ENCODE results near the gene SUPT4H1. TPM values are rescaled to one million over a fixed set of nuclear protein-coding genes. Genes with fewer than 3 reads are reported as not detected.

Gene SUPT4H1
- total and polyA plus RNA-seq, 2 donors (not counting 1 experiment from before 2014, with no cell fraction given), result 30.2 to 60.1 TPM

DNA sequence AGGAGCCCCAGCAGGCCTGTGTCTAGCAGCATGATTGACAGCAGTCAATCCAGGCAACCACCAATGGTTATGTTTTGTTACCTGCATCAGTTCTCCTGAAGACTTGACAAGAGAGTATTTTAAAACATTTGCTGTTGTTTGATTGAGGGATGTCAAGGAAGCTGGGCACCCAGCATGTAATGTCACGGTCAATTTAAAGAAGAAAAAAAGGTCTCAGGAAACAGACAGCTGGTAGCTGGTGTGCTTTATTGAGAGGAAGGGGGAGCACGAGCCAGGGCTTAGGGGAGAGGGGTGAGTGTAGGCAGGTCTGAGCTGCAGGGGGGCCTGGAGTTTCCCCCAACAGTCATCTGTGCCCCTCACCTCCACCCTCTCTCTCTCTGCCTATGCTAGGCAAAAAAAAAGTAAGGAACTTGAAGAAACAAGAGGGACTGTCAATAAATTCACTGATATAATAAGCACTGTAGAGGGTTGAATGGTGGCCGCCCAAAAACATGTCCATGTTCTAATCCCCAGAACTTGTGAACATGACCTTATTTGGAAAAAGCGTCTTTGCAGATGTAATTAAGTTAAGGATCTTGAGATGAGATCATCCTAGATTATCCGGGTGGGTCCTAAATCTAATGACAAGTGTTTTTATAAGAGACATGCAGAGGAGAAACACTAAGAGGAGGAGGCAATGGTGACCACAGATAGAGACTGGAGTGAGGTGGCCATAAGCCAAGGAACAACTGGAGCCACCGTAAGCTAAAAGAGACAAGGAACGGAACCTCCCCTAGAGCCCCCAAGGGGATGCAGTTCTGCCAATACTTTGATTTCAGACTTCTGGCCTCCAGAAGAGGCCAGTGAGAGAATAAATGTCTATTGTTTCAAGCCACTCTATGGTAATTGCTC lies 37.9 kb downstream of the SUPT4H1 start:
- Mint-ChIP-seq H3K9me3 (ENCODE audit: insufficient read depth) (no peaks in the 10 kb centered on the region), H3K27me3 (no peaks in the 10 kb centered on the region), H3K4me1 (peaks cover 14% of the 10 kb centered on the region), H3K4me3 (no peak overlapping the region), H3K27ac (no peak overlapping the region)
- Histone ChIP-seq H4K20me1 (ENCODE audit: control insufficient read depth, insufficient read depth, low read length, poor library complexity, severe bottlenecking) (no peaks in the 10 kb centered on the region), H2AFZ (ENCODE audit: insufficient read depth, low read depth, low read length, poor library complexity, severe bottlenecking) (no peak overlapping the region), H3K36me3 (replicated peaks in 1 of 2; ENCODE audit: control extremely low read depth in 1 of 2, control insufficient read depth in 1 of 2, extremely low read depth in 1 of 2, insufficient read depth in 2 of 2, low read length in 1 of 2) (no peaks in the 10 kb centered on the region), H3K9ac (ENCODE audit: low read length) (no peak overlapping the region), H3K4me3 (ENCODE audit: control extremely low read depth in 1 of 5, extremely low read depth in 1 of 5, insufficient read depth in 1 of 5, low read depth in 2 of 5, low read length in 4 of 5) (no peak overlapping the region), H3K27me3 (replicated peaks in 1 of 4; ENCODE audit: control extremely low read depth in 1 of 4, control insufficient read depth in 3 of 4, insufficient read depth in 4 of 4, low read length in 3 of 4) (no peaks in the 10 kb centered on the region), H3K9me3 (ENCODE audit: control extremely low read depth in 1 of 3, control insufficient read depth in 2 of 3, insufficient read depth in 1 of 3, low read length in 2 of 3) (no peaks in the 10 kb centered on the region), H3K79me2 (ENCODE audit: control insufficient read depth, insufficient read depth, low read length) (peaks cover 14% of the 10 kb centered on the region), H3K4me2 (replicated peaks; ENCODE audit: low read depth, low read length, poor library complexity, severe bottlenecking) (no peak overlapping the region), H3K27ac (ENCODE audit: low read length in 2 of 2) (no peak overlapping the region), H3K4me1 (ENCODE audit: control insufficient read depth in 2 of 2, insufficient read depth in 2 of 2, low read length in 2 of 2) (peaks cover 11 to 12% of the 10 kb centered on the region in 2 donors)
- CTCF ChIA-PET, result interaction anchor here (0.5 to 17.9 kb wide), 7 partner anchors 10 to 1497 kb away, joined by 3 to 587 read pairs (median 86); partner anchors contain the start of genes RNF43 and SUPT4H1
- POLR2A ChIA-PET, result interaction anchor here (0.7 to 5.5 kb wide), 2 partner anchors 10 to 13 kb away, joined by 3 to 44 read pairs; partner anchors contain the start of gene TSPOAP1
- 85% methylated on average over 4 of the region's 7 CpGs for WGBS (ENCODE audit: insufficient coverage)
- DNase-seq (no peak), ATAC-seq (ENCODE audit: low read depth) (no peak)
- intact Hi-C loops (cut with micrococcal nuclease), result no loop called here
- TF ChIP-seq, protein P1, sequence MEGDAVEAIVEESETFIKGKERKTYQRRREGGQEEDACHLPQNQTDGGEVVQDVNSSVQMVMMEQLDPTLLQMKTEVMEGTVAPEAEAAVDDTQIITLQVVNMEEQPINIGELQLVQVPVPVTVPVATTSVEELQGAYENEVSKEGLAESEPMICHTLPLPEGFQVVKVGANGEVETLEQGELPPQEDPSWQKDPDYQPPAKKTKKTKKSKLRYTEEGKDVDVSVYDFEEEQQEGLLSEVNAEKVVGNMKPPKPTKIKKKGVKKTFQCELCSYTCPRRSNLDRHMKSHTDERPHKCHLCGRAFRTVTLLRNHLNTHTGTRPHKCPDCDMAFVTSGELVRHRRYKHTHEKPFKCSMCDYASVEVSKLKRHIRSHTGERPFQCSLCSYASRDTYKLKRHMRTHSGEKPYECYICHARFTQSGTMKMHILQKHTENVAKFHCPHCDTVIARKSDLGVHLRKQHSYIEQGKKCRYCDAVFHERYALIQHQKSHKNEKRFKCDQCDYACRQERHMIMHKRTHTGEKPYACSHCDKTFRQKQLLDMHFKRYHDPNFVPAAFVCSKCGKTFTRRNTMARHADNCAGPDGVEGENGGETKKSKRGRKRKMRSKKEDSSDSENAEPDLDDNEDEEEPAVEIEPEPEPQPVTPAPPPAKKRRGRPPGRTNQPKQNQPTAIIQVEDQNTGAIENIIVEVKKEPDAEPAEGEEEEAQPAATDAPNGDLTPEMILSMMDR (IDR thresholded peaks at IDR 0.05), result no peak
- TF ChIP-seq EZH2 (IDR thresholded peaks at IDR 0.05; ENCODE audit: borderline replicate concordance, insufficient read depth, low read depth, low read length, poor library complexity, severe bottlenecking), result no peak

DNA sequence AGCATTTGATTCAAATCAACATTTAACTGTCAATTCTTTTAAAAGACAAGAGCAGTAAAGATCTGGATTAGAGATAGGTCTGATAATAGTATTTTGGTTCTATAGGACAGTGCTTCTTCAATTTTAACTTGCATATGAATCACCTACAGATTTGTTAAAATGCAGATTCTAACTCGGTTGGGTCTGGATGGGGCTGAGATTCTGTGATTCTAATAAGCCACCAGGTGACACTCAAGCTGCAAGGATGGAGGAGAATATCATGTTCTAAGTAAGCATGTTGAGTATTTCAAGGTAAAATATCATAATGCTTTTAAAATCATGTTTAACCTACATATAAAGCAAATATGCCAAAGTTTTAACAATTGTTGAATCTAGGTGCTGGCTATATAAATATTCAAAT lies 39.2 kb downstream of the SUPT4H1 start:
- H3K27ac Mint-ChIP-seq, result no peak overlapping the region
- WGBS (ENCODE audit: insufficient coverage), result no CpG with 5 or more reads among the region's 1 CpG

More for the DNA sequence above, 39.2 kb downstream of the SUPT4H1 start:
- Mint-ChIP-seq H3K27me3 (no peaks in the 10 kb centered on the region), H3K4me3 (no peak overlapping the region), H3K9me3 (ENCODE audit: insufficient read depth) (no peaks in the 10 kb centered on the region), H3K4me1 (peaks cover 9% of the 10 kb centered on the region)
- no peak overlapping the region for H3K9ac ChIP-seq (ENCODE audit: low read length)
- H4K20me1 ChIP-seq (ENCODE audit: control insufficient read depth, insufficient read depth, low read length, poor library complexity, severe bottlenecking), result no peaks in the 10 kb centered on the region
- H3K36me3 ChIP-seq (replicated peaks in 1 of 2; ENCODE audit: control extremely low read depth in 1 of 2, control insufficient read depth in 1 of 2, extremely low read depth in 1 of 2, insufficient read depth in 2 of 2, low read length in 1 of 2), result no peaks in the 10 kb centered on the region
- no peak overlapping the region for H3K4me3 ChIP-seq (ENCODE audit: control extremely low read depth in 1 of 5, extremely low read depth in 1 of 5, insufficient read depth in 1 of 5, low read depth in 2 of 5, low read length in 4 of 5)
- peaks cover 8% of the 10 kb centered on the region in 2 donors for H3K4me1 ChIP-seq (ENCODE audit: control insufficient read depth in 2 of 2, insufficient read depth in 2 of 2, low read length in 2 of 2)
- no peak for TF ChIP-seq EZH2 (IDR thresholded peaks at IDR 0.05; ENCODE audit: borderline replicate concordance, insufficient read depth, low read depth, low read length, poor library complexity, severe bottlenecking)
- TF ChIP-seq, protein P1 (IDR thresholded peaks at IDR 0.05), result no peak
- H3K9me3 ChIP-seq (ENCODE audit: control extremely low read depth in 1 of 3, control insufficient read depth in 2 of 3, insufficient read depth in 1 of 3, low read length in 2 of 3), result no peaks in the 10 kb centered on the region
- ChIA-PET POLR2A (no interaction called here), CTCF (interaction anchor here (0.7 to 17.9 kb wide), 5 partner anchors 9 to 160 kb away, joined by 3 to 587 read pairs (median 4); no protein-coding TSS in a partner anchor)
- no peak overlapping the region for H3K4me2 ChIP-seq (replicated peaks; ENCODE audit: low read depth, low read length, poor library complexity, severe bottlenecking)
- H3K79me2 ChIP-seq (ENCODE audit: control insufficient read depth, insufficient read depth, low read length), result peaks cover 4% of the 10 kb centered on the region
- H2AFZ ChIP-seq (ENCODE audit: insufficient read depth, low read depth, low read length, poor library complexity, severe bottlenecking), result no peak overlapping the region
- no peaks in the 10 kb centered on the region for H3K27me3 ChIP-seq (replicated peaks in 1 of 4; ENCODE audit: control extremely low read depth in 1 of 4, control insufficient read depth in 3 of 4, insufficient read depth in 4 of 4, low read length in 3 of 4)
- DNase-seq (peak; percentile 8), ATAC-seq (ENCODE audit: low read depth) (no peak)
- no peak overlapping the region for H3K27ac ChIP-seq (ENCODE audit: low read length in 2 of 2)
- intact Hi-C loops (cut with micrococcal nuclease), result no loop called here
